Spleen (tissue), 13 donors: ENCODE data around the gene SLC26A11. TPM values are rescaled to one million over a fixed set of nuclear protein-coding genes. Genes with fewer than 3 reads are reported as not detected.

ENCODE experiments used
- DNase-seq: peaks from one replicate; pipeline ENCODE4 v3.0.0-alpha.2; 2020
- H3K27ac ChIP-seq, 8 donors: fragments of 200-600 bp; sonication (generic) in 7 of 8; 1 replicate in 4 of 8; 2 replicates in 4 of 8; pipeline versions ENCODE4 v1.5.0 to v1.8.0; 2016 to 2021; ENCODE audit warnings: inconsistent platforms in 4 of 8, mild to moderate bottlenecking in 4 of 8, moderate library complexity in 1 of 8
- H3K27me3 ChIP-seq, 7 donors: fragments of 200-600 bp; sonication (generic) in 6 of 7; replicated peaks in 1 of 7; 1 replicate in 4 of 7; 2 replicates in 3 of 7; pipeline versions ENCODE4 v1.5.0 to v1.8.0; 2016 to 2021; ENCODE audit warnings: inconsistent platforms in 3 of 7, mild to moderate bottlenecking in 1 of 7
- H3K36me3 ChIP-seq, 6 donors: fragments of 200-600 bp; sonication (generic) in 5 of 6; 1 replicate in 4 of 6; 2 replicates in 2 of 6; pipeline versions ENCODE4 v1.5.0 to v1.8.0; 2016 to 2021; ENCODE audit warnings: inconsistent platforms in 2 of 6
- H3K4me1 ChIP-seq, 6 donors: fragments of 200-600 bp; sonication (generic) in 5 of 6; 1 replicate in 3 of 6; 2 replicates in 3 of 6; pipeline versions ENCODE4 v1.5.0 to v1.8.0; 2016 to 2021; ENCODE audit warnings: inconsistent platforms in 3 of 6
- H3K4me3 ChIP-seq, 8 donors: fragments of 200-600 bp; sonication (generic) in 7 of 8; 1 replicate in 4 of 8; 2 replicates in 4 of 8; pipeline versions ENCODE4 v1.5.0 to v1.8.0; 2016 to 2021; ENCODE audit warnings: inconsistent platforms in 4 of 8, mild to moderate bottlenecking in 4 of 8, moderate library complexity in 2 of 8
- H3K9me3 ChIP-seq, 8 donors: fragments of 200-600 bp; sonication (generic) in 7 of 8; 1 replicate in 4 of 8; 2 replicates in 4 of 8; pipeline versions ENCODE4 v1.5.0 to v1.8.0; 2016 to 2021; ENCODE audit warnings: inconsistent platforms in 4 of 8
- CTCF ChIP-seq, 11 experiments: fragments of 200-600 bp in 7 of 11; fragments of 450-650 bp in 4 of 11; sonication (generic) in 4 of 11; IDR thresholded peaks in 8 of 11; conservative IDR thresholded peaks in 3 of 11; 1 replicate in 7 of 11; 2 replicates in 4 of 11; pipeline versions ENCODE4 v1.4.0 to v1.8.0; 2016 to 2021; ENCODE audit warnings: antibody characterized with exemption in 11 of 11, inconsistent platforms in 4 of 11, mild to moderate bottlenecking in 1 of 11
- POLR2A ChIP-seq, 3 donors: fragments of 450-650 bp; IDR thresholded peaks; one replicate each; pipeline ENCODE4 v1.5.1; 2017; ENCODE audit warnings: antibody characterized with exemption in 3 of 3, mild to moderate bottlenecking in 1 of 3
- POLR2AphosphoS5 ChIP-seq, 3 donors: sonication (generic); formaldehyde crosslinking; IDR thresholded peaks; one replicate each; pipeline ENCODE4 v1.5.1; 2017; ENCODE audit warnings: antibody characterized with exemption in 3 of 3
- WGBS, 5 donors: extraction: QIAGEN DNeasy Blood & Tissue Kit in 3 of 5; methylation state at CpG; one replicate each; pipeline versions ENCODE4 v1.1.5 to v1.1.7; 2013 to 2018; 5-methylcytosine and 5-hydroxymethylcytosine counted together
- intact Hi-C: fragments of 100-400 bp; cut with DNase I; formaldehyde crosslinking; loops from one replicate; pipeline ENCODE4 v1.15.0; 2023; ENCODE audit warnings: low total_unique reads
- long read RNA-seq, 2 donors: transcript quantifications; one replicate each; lab custom pipeline, GENCODE V29; 2026
- polyA plus RNA-seq, 3 donors: library from polyadenylated mRNA; stranded (reverse); fragments of 200-250 nt; gene quantifications; one replicate each; pipeline ENCODE4 v1.2.1, GENCODE V29; 2013
- total RNA-seq, 7 donors: library from RNA; depleted of rRNA in 3 of 7; stranded (reverse); fragments of >200 nt in 3 of 7; fragmentation: NEBNext Ultra II Directional in 4 of 7; extraction: Animal tissue kit (Norgen Biotek cat#: 25700) in 4 of 7; gene quantifications; one replicate each; pipeline versions ENCODE4 v1.1.0 to v1.2.1, GENCODE V29; 2016 to 2021
- donor health status: healthy with polysubstance abuse.
- donor health status: DM: no; HTN: no; CAD: no; lungs with moderate emphysema.
- donor health status: DM: no; HTN: no; CAD: no.
- donor health status: Bipolar disorder and iron deficiency.
- donor health status: healthy.
- donor health status: DM: no; HTN: no; CAD: no.
- donor health status: DM: yes; HTN: yes; CAD: no.

Gene SLC26A11
- total RNA-seq, result 10 to 100 TPM; 22.8 to 39.7 (median 33.9) TPM
- polyA plus RNA-seq, result 10 to 100 TPM in 1 of 3 donors, 1 to 10 TPM in 2; 6.8 to 22.4 (median 8.2) TPM
- long read RNA-seq, donor 1, result 0 reads
- long read RNA-seq, donor 2, partial matches to known transcripts, result 0 of 1 reads
- long read RNA-seq, donor 2, other reads (novel, unspliced or antisense), result 0 of 1 reads

DNA sequence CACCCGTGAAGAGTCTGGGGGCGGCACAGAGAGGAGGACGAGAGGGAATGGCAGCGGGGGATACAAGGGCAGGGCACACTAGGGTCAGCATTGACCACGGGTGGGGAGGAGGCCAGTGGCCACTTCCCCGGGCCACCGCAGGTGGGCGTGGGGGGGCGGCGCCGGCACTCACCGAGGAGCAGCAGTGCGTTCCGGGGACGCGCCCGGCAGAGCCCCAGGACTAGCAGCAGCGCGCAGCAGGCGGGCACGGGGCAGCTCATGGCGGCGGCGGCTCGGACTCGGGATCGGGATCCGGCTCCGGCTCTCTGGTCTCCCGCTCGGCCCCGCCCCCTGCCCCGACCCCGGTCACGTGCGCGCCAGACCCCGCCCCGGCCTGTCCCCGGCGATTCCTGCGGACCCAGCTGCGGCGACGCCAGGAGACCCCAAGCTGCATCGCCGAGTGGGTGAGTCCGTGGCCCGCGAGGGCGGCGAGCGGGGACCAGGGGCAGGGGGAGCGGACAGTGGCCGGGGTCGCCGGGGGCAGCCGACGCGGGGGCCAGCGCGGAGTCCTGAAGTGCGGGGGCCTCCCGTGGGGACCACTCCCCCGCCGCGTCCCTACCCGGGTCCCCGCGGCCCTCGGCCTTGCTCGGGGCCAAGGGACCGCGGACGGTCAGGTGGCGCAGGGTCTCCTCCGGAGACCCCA, at the start of gene SLC26A11, which contains the start of gene SGSH:
Gene SLC26A11 (plus strand): TSS at position 374 of the 682 bp plus-strand sequence. CDS start 1,134 bp downstream, outside the sequence.
Gene SGSH (minus strand): TSS at position 280 of the 682 bp plus-strand sequence. CDS start 20 bp downstream, at position 260.
- WGBS, 5 donors, result 0 to 1% (median 1%) methylated on average over 13 to 77 of the region's 77 CpGs
- H3K4me3 ChIP-seq, result peak within 1 kb of the TSS; percentile 69 to 98 (median 88)
- intact Hi-C loops, result no loop called here

DNA sequence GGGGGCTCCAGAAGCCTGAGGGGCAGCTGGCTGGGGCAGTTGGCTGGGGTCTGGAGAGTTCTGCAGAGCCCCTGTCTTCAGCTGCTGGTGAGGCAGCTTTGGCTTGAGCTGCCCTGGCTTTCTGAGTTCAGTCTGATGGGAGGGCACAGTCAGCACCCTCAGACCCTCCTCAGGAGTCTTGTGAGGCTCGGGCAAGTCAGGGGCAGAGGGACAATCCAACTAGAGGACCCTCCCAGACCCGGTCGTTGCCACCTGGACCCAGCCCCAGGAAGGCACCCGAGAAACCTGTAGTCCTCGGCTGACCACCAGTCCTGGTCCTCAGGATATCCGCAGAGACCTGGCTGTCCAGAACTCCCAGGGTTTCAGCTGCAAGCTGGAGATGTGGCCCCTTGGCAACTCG, 48.5 kb upstream of the SLC26A11 start:
- WGBS, 5 donors, result 85 to 93% (median 91%) methylated on average over 6 to 7 of the region's 7 CpGs

More for the DNA sequence above, at the start of gene SLC26A11, which contains the start of gene SGSH:
- Histone ChIP-seq H3K4me1 (peaks cover 12 to 69% (median 37%) of the 10 kb centered on the region in 6 donors), H3K27me3 (peaks cover 0 to 16% (median 0%) of the 10 kb centered on the region in 7 donors), H3K9me3 (no peaks in the 10 kb centered on the region), H3K36me3 (peaks cover 0 to 48% (median 18%) of the 10 kb centered on the region in 6 donors), H3K27ac (peak within 1 kb of the TSS; percentile 81 to 97 (median 90))
- DNase-seq, result peak; percentile 94
- no peak for TF ChIP-seq POLR2A (IDR thresholded peaks at IDR 0.05)
- TF ChIP-seq CTCF (IDR thresholded peaks at IDR 0.05 in 8 of 11, conservative IDR thresholded peaks at IDR 0.05 in 3 of 11), result peak in 1 of 11 experiments; percentile 7
- TF ChIP-seq POLR2AphosphoS5 (IDR thresholded peaks at IDR 0.05), result peak; percentile 66 to 79 (median 74)

DNA sequence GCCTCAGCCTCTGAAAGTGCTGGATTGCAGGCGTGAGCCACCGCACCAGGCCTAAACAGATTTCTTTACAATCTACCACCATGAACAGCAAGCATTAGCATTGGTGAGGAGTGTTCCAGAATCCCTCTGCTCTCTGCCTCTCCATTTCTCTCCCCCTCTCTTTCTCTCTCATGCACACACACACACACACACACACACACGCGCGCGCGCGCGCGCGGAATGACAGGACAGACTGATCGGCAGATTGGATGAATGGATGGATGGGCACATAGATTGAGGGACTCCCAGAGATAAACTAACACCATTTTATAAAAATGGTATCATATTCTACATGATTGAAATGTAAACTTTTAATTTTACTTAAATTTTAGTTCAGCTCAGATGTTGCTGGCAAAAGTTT, 47.1 kb upstream of the SLC26A11 start:
- Histone ChIP-seq H3K4me1 (no peaks in the 10 kb centered on the region), H3K9me3 (no peaks in the 10 kb centered on the region), H3K4me3 (no peak overlapping the region), H3K27ac (no peak overlapping the region), H3K36me3 (no peaks in the 10 kb centered on the region), H3K27me3 (no peaks in the 10 kb centered on the region)
- 75 to 98% (median 88%) methylated on average over 12 of the region's 12 CpGs for WGBS, 5 donors
- intact Hi-C loops, result no loop called here
- TF ChIP-seq POLR2A (IDR thresholded peaks at IDR 0.05), result no peak
- TF ChIP-seq CTCF (IDR thresholded peaks at IDR 0.05 in 8 of 11, conservative IDR thresholded peaks at IDR 0.05 in 3 of 11), result no peak
- no peak for TF ChIP-seq POLR2AphosphoS5 (IDR thresholded peaks at IDR 0.05)
- DNase-seq, result no peak

More for the DNA sequence above, 48.5 kb upstream of the SLC26A11 start:
- Histone ChIP-seq H3K27me3 (no peaks in the 10 kb centered on the region), H3K9me3 (no peaks in the 10 kb centered on the region), H3K4me1 (no peaks in the 10 kb centered on the region), H3K4me3 (no peak overlapping the region), H3K27ac (no peak overlapping the region), H3K36me3 (no peaks in the 10 kb centered on the region)
- no peak for DNase-seq
- no peak for TF ChIP-seq POLR2AphosphoS5 (IDR thresholded peaks at IDR 0.05)
- TF ChIP-seq CTCF (IDR thresholded peaks at IDR 0.05 in 8 of 11, conservative IDR thresholded peaks at IDR 0.05 in 3 of 11), result no peak
- no peak for TF ChIP-seq POLR2A (IDR thresholded peaks at IDR 0.05)
- intact Hi-C loops, result no loop called here

DNA sequence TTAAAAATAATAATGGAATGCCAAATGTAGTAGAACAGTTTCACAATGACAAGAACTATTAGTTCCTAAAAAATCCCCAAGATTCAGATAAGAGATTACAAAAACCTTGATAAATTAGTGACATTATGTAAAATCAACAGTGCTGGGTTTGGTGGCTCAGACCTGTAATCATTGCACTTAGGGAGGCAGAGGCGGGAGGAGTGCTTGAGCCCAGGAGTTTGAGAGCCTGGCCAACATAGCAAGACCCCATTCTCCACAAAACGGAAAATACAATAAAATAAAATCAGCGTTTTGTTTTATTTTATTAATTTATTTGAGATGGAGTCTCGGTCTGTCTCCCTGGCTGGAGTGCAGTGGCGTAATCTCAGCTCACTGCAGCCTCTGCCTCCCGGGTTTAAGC, 46.3 kb upstream of the SLC26A11 start:
- Histone ChIP-seq H3K36me3 (no peaks in the 10 kb centered on the region), H3K27me3 (no peaks in the 10 kb centered on the region), H3K4me3 (no peak overlapping the region), H3K9me3 (no peaks in the 10 kb centered on the region), H3K4me1 (no peaks in the 10 kb centered on the region), H3K27ac (no peak overlapping the region)
- intact Hi-C loops, result no loop called here
- TF ChIP-seq POLR2A (IDR thresholded peaks at IDR 0.05), result no peak
- no peak for TF ChIP-seq POLR2AphosphoS5 (IDR thresholded peaks at IDR 0.05)
- no peak for TF ChIP-seq CTCF (IDR thresholded peaks at IDR 0.05 in 8 of 11, conservative IDR thresholded peaks at IDR 0.05 in 3 of 11)
- DNase-seq, result no peak
- WGBS, 5 donors, result 89 to 97% (median 95%) methylated on average over 6 of the region's 6 CpGs
